ENCODE data around the gene SMYD3.

The SMYD3 gene

DNA sequence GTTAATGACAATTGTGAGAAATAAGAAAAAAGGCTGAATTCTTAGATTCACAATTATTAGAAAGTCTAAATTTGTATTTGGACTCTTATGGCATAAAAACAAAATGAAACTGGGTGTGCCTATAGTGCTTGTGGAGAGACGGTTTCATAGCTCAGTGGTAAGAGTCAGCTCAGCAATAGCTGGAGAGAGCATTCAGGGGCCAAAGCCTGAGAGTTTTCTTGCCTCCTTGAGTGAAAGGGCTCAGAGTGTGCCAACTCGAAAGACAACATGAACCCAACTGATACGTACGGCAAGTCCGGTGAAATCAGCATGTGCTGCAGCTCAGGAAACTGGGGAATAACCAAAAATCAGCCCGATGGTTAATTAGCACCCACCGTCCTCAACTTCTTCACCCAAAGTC, 577.9 kb downstream of the SMYD3 start:
- no peak for DNase-seq (ENCODE audit: low read depth in 1 of 2, low spot score in 1 of 2)

DNA sequence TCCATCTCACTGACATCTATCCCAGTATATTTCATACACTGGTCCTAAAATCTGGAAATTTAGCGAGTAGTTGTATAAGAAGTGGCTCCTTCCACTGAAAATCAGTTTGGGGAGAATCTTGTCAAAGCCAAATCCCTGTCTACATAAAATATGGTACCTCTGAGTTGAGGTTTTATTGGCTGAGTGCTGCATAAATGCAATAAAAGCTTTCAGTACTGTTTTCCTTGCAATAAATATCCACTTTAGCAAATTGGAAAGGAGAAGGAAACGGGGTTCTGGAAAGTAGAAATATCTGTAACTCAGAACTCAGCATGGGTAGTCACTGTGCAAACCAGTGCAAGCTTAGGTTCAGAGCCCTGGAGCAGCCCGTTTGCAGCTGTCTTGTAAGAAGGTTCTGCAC, 580.2 kb downstream of the SMYD3 start:
- DNase-seq (ENCODE audit: low read depth in 1 of 2, low spot score in 1 of 2) = no peak

GRCh38 chr1:245923215-245923614, 583.9 kb downstream of the SMYD3 start:
- no peak for DNase-seq (ENCODE audit: low read depth in 1 of 2, low spot score in 1 of 2)

- DNase-seq (ENCODE audit: low read depth in 1 of 2, low spot score in 1 of 2) = no peak
These were observed 585.7 kb downstream of the SMYD3 start for GRCh38 chr1:245921417-245921816.

DNA sequence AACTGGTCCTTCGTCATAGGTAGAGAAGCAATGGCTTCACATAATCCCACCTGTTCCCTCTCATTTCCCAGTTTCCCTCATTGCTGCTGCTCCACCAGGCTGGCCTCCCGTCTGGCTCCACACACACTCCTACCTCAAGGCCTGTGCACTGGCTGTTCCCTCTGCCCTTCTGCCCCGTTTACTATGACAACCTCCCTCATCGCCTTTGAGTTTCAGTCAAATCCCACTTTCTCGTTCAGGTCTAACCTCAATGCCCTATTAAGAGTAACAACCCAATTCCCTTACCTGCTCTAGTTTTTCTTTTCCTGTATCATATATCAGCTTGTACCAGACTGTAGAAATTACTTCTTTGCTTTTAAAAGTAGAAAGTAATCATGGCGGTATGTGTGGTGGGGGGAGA, 589.7 kb downstream of the SMYD3 start:
- DNase-seq (ENCODE audit: low read depth in 1 of 2, low spot score in 1 of 2) = no peak

DNA sequence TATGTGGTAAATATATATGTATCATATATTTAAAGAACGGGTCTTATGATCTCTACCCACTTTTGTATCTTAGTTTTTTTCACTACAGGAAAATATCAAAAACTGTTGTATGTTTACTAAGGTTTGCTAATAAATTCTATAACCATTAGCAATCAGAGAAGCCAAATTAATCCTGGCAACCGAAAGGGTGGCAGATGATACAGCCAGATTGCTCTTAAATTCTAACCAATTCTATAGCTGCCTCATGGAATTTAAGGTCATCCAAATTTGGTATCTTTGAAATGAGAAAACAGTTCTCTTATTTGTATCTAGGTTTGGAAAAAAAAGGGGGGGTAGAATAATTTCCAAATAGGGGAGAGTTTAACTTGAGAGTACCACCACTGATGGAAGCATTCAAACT, 591.2 kb downstream of the SMYD3 start:
- DNase-seq (ENCODE audit: low read depth in 1 of 2, low spot score in 1 of 2) = no peak

DNA sequence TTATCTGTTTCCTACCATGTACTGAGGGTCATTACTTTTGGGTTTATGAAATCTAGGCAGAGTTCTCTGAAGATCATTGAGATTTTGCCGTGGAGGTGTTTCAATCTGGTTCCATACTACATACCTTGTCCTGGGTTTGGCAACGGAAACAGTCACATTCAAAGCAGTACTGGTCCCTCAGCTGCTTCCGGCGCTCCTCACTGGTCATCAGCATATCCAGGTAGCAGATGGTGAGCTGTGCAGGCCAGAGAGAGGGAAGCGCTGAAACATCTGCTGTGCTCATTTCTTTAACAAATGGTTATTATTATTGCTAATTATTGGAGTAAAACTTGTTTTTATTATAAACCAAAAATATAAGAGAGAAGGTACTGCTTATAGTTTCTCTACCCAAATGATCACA, 591.7 kb downstream of the SMYD3 start:
- DNase-seq (ENCODE audit: low read depth in 1 of 2, low spot score in 1 of 2) = no peak

DNA sequence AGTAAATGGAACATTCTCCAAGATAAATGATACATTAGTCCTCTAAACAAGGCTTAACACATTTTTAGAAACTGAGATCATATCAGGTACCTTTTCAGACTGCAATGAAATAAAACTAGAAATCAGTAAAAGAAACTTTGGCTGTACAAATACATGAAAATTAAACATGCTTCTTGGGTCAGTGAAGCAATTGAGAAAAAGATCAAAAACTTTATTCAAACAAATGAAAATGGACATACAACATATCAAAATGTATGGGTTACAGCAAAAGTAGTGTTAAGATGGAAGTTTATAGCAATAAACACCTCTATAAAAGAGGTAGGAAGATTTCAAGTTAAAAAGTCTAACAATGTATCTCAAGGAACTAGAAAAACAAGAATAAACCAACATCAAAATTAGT, 598.5 kb downstream of the SMYD3 start:
- no peak for DNase-seq (ENCODE audit: low read depth in 1 of 2, low spot score in 1 of 2)

- no peak for DNase-seq (ENCODE audit: low read depth in 1 of 2, low spot score in 1 of 2)
These were observed 600.9 kb downstream of the SMYD3 start for GRCh38 chr1:245906207-245906606.

DNA sequence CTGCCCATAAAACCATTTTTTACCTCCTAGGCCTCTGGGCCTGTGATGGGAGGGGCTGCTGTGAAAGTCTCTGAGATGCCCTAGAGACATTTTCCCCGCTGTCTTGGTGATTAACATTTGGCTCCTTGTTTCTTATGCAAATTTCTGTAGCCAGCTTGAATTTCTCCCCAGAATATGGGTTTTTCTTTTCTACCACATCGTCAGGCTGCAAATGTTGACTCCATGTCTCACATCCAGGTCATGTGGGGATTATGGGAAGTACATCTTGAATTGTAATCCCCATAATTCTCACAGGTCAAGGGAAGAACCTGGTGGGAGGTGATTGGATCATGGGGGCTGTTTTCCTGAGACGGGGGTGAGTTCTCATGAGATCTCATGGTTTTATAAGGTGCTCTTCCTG, 603.2 kb downstream of the SMYD3 start:
- no peak for DNase-seq (ENCODE audit: low read depth in 1 of 2, low spot score in 1 of 2)

- no peak for DNase-seq (ENCODE audit: low read depth in 1 of 2, low spot score in 1 of 2)
These were observed 605.5 kb downstream of the SMYD3 start for GRCh38 chr1:245901565-245901964.

DNA sequence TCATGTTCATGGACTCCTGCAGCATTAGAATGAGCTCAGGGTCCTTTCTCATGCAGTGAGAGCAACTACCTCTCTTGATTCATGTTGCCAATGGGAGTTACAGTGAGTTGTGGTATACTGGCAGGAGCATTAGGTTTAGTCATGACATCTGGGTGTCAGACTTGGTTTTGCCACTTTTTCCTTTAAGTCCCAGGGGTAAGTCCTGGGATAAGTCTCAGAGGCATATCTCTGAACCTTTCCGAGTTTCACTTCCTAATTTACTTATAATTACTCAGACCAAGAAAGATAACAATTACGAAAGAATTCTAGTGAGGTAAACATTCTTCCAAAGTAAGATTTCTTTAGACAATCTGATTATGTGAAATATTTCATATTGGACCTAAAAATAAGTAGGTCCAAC, 606.0 kb downstream of the SMYD3 start:
- no peak for DNase-seq (ENCODE audit: low read depth in 1 of 2, low spot score in 1 of 2)

GRCh38 chr1:245898581-245898980, 608.5 kb downstream of the SMYD3 start:
- DNase-seq (ENCODE audit: low read depth in 1 of 2, low spot score in 1 of 2) = no peak

- DNase-seq (ENCODE audit: low read depth in 1 of 2, low spot score in 1 of 2) = no peak
These were observed 610.8 kb downstream of the SMYD3 start for GRCh38 chr1:245896258-245896657.

DNA sequence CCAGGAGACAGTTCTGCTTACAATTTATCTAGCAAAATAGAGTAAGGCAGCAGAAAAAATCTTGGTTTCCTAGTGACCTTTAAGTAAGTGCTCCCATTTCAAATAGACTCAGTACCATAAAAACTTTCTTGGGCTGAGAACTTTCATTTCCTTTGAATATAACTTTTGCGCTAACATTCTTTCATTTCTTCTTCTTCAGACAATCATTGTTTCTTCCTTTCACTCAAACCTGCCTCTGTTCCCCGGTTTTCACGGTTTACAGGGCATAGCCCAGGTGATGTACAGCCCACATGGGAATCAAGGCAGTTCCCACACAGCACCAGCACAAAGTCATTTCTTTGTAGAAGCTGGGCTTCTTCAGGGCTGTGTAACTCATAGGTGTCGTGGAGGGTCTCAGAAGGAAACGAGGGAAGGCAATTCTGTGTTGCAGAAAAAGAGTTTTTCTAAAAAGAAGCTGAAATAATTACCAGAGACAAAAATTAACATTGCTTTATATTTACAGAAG, 611.6 kb downstream of the SMYD3 start:
- DNase-seq (ENCODE audit: low read depth in 1 of 2, low spot score in 1 of 2) = no peak

DNA sequence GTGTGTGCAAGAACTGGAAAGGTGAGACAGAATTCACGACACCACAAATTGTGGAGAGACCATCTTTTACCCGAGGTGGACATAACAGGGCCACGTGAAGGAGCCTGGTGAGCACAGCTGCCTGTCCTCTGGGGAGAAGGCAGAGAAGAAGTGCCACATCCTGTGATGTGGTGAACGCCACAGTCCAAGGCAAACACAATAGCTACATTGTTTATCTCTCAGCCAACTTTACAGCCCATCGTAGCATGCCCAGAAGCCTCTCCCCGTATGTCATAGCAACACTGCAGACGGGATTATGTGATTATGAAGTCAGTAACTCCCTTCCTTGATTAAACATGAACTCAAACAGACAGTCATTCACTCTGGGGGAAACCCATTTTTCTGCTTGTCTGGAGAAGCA, 612.2 kb downstream of the SMYD3 start:
- DNase-seq (ENCODE audit: low read depth in 1 of 2, low spot score in 1 of 2) = no peak

DNA sequence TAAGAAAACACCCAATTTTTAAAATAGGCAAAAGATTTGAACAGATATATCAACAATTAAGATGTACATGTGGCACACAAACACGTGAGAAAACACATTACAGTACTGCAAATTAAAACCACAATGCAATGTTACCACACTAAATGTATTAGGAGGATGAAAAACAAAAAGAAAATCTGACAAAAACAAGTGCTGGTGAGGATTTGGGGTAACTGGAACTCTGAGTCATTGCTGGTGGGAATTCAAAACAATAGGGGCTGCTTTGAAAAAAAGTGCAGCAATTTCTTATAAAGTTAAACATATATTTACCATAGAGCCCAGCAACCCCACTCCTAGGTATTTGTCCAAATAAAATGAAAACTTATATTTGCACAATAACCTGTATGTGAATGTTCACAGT, 614.1 kb downstream of the SMYD3 start:
- DNase-seq (ENCODE audit: low read depth in 1 of 2, low spot score in 1 of 2) = no peak

- DNase-seq (ENCODE audit: low read depth in 1 of 2, low spot score in 1 of 2) = no peak
These were observed 618.3 kb downstream of the SMYD3 start for GRCh38 chr1:245888809-245889208.

DNA sequence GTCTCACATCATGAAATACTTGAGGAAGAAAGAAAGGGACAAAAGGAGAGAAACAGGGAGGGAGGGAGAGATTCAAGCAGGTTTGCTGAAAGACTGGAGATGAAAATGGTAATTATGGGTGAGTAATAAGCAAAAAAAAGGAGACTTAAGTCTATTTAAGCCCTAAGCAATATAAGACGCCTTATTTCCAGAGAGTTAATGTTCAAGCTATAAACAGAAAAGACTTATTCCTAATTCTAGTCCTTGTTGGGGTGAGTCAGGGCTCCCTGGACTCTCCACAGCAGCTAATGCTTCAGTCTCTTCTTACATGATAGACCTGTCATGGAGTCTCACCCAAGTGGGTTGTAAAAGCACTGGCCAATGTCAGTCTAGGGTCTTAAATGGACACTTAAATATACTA, 619.2 kb downstream of the SMYD3 start:
- DNase-seq (ENCODE audit: low read depth in 1 of 2, low spot score in 1 of 2) = no peak

DNA sequence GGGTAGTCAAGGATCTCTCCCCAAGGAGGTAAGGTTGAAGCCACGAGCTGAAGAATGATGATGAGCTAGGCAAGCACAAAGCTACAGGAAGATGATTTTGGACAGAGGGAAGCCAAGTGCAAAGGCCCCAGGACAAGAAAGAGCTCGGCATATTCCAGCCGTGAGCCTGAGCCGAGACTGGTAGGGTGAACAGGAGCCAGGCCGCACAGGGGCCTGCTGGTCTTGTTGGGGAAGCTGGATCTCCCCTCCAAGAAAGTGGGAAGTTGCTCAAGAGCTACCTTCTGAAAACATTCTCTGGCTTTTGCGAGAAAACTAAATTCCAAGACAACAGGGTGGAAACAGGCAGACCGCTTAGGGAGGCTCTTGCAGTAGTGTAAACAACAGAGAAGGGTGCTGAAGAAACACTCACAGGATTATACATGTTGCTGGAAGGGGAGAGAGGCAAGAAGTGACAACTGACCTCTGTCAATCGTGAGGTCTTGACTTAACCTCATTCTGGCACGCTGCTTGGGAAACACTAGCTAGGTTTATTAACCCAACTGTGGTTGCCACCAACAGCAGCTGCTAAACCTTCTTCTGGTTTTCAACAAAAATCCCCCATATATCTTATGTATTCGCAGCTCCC, 625.2 kb downstream of the SMYD3 start:
- DNase-seq (ENCODE audit: low read depth in 1 of 2, low spot score in 1 of 2) = no peak

DNA sequence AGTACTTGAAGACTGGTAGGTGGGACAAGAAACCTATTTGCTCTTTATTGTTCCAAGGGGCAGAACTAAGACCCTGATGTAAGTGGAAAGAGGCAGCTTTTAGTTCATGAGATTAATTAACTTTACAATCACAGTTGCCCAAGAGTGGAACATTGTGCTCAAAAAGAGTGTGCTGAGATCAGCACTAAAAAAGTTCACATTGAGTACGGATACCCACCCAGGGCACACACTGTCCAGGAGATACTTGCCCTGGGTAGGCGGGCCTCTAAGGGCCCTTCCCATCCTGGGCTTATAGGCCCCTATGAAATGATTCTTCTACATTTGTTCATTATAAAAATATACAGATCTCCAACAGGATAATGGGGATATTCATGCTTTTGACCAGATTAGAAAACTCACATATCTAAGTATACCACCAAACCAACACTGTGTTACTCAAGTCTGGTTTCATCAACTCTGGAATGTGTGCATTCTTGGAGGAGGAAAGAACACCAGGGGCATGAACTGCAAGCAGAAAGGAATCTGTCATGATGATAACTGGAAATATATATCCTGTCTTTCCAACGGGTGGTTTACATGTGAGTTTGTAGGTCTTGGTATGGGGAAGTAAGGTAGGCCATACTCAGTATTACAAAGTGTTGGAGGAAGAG, 626.2 kb downstream of the SMYD3 start:
- no peak for DNase-seq (ENCODE audit: low read depth in 1 of 2, low spot score in 1 of 2)

- no peak for DNase-seq (ENCODE audit: low read depth in 1 of 2, low spot score in 1 of 2)
These were observed 628.0 kb downstream of the SMYD3 start for GRCh38 chr1:245879091-245879490.

- no peak for DNase-seq (ENCODE audit: low read depth in 1 of 2, low spot score in 1 of 2)
These were observed 628.5 kb downstream of the SMYD3 start for GRCh38 chr1:245878585-245878984.

Measured in stimulated activated CD4-positive, alpha-beta T cell treated with anti-CD3 and anti-CD28 coated beads, Interleukin-15, amount 100 ng/mL, for 1 hour (primary cell).